ENCODE data around the gene SDK2. TPM values are rescaled to one million over a fixed set of nuclear protein-coding genes. Genes with fewer than 3 reads are reported as not detected.

Gene SDK2
- total and polyA plus RNA-seq, 5 donors from 2014 or later, result 0.02 to 0.59 (median 0.02) TPM; not detected in 2

DNA sequence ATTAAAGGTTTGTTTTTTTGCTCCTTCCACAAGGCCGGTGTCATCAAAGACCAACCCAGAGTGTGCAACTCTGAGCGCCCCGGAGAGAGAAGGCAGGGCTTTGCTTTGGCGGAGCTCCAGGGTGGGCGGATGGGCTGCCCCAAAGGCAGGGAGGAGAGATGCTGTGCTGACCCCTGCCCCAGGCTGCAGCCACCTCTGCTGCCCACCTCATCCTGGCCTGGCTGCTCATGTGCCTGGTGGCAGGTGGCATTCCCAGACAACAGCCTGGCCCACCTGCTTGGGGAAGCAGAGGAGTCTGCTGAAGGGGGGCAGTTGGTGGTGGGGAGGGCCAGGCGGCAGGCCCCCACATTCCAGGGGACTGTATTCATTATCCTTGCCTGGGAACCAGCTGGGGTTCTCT, 122.1 kb downstream of the SDK2 start:
- no peak overlapping the region for H3K27ac ChIP-seq (ENCODE audit: insufficient read depth, low read length, poor library complexity, severe bottlenecking)
- Mint-ChIP-seq H3K27me3 (peaks cover 5% of the 10 kb centered on the region), H3K4me1 (no peaks in the 10 kb centered on the region), H3K4me3 (no peak overlapping the region), H3K27ac (no peak overlapping the region), H3K9me3 (no peaks in the 10 kb centered on the region), H3K36me3 (no peaks in the 10 kb centered on the region)
- no peaks in the 10 kb centered on the region for H3K36me3 ChIP-seq (ENCODE audit: control insufficient read depth, insufficient read depth, low read length)
- H3K4me3 ChIP-seq (ENCODE audit: low read depth, low read length), result no peak overlapping the region
- ATAC-seq (ENCODE audit: low read depth in 2 of 2) (no peak), DNase-seq (no peak)
- H3K9me3 ChIP-seq (ENCODE audit: control insufficient read depth in 2 of 2, low read length in 2 of 2), result no peaks in the 10 kb centered on the region
- no peaks in the 10 kb centered on the region for H3K27me3 ChIP-seq (ENCODE audit: control insufficient read depth, insufficient read depth, low read length)
- H3K4me1 ChIP-seq (ENCODE audit: control insufficient read depth, insufficient read depth, low read length, poor library complexity, severe bottlenecking), result no peaks in the 10 kb centered on the region

DNA sequence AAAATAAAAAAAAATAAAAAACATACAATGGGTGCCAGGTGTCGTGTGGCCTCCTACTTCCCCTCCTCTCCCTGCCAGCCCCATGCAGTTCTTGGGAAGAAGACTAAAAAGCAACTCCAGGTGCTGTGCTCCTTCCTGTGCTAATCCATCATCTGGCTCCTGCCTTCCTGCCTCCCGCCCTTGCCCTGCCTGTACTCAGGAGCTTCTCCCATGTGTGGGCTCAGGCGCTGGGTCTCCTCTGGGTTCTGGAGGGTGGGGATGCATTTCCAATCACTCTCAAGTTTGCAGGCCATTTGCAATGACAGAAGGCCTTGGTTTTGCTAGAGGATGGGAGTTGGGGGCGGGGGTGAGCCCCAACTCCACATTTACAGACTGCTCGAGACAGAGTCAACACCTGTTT, 122.9 kb downstream of the SDK2 start:
- no peaks in the 10 kb centered on the region for H3K27me3 ChIP-seq (ENCODE audit: control insufficient read depth, insufficient read depth, low read length)
- DNase-seq, result no peak
- Mint-ChIP-seq H3K36me3 (no peaks in the 10 kb centered on the region), H3K9me3 (no peaks in the 10 kb centered on the region), H3K4me1 (no peaks in the 10 kb centered on the region), H3K4me3 (no peak overlapping the region), H3K27me3 (no peaks in the 10 kb centered on the region), H3K27ac (peak overlapping the region in 1 of 3 donors; percentile 14)
- no peak for ATAC-seq (ENCODE audit: low read depth in 2 of 2)
- H3K9me3 ChIP-seq (ENCODE audit: control insufficient read depth in 2 of 2, low read length in 2 of 2), result no peaks in the 10 kb centered on the region
- no peak overlapping the region for H3K27ac ChIP-seq (ENCODE audit: insufficient read depth, low read length, poor library complexity, severe bottlenecking)
- no peaks in the 10 kb centered on the region for H3K4me1 ChIP-seq (ENCODE audit: control insufficient read depth, insufficient read depth, low read length, poor library complexity, severe bottlenecking)
- H3K36me3 ChIP-seq (ENCODE audit: control insufficient read depth, insufficient read depth, low read length), result no peaks in the 10 kb centered on the region
- no peak overlapping the region for H3K4me3 ChIP-seq (ENCODE audit: low read depth, low read length)

GRCh38 chr17:73520369-73520761, 123.9 kb downstream of the SDK2 start:
- H3K36me3 ChIP-seq (ENCODE audit: control insufficient read depth, insufficient read depth, low read length), result no peaks in the 10 kb centered on the region
- no peak overlapping the region for H3K4me3 ChIP-seq (ENCODE audit: low read depth, low read length)
- no peak overlapping the region for H3K4me3 Mint-ChIP-seq
- no peaks in the 10 kb centered on the region for H3K36me3 Mint-ChIP-seq
- H3K9me3 Mint-ChIP-seq, result no peaks in the 10 kb centered on the region
- no peak for DNase-seq
- H3K4me1 ChIP-seq (ENCODE audit: control insufficient read depth, insufficient read depth, low read length, poor library complexity, severe bottlenecking), result no peaks in the 10 kb centered on the region
- peak overlapping the region in 1 of 3 donors; percentile 47 for H3K27ac Mint-ChIP-seq
- H3K27me3 Mint-ChIP-seq, result peaks cover 6% of the 10 kb centered on the region
- no peak for ATAC-seq (ENCODE audit: low read depth in 2 of 2)
- no peaks in the 10 kb centered on the region for H3K9me3 ChIP-seq (ENCODE audit: control insufficient read depth in 2 of 2, low read length in 2 of 2)
- H3K27me3 ChIP-seq (ENCODE audit: control insufficient read depth, insufficient read depth, low read length), result no peaks in the 10 kb centered on the region
- H3K27ac ChIP-seq (ENCODE audit: insufficient read depth, low read length, poor library complexity, severe bottlenecking), result no peak overlapping the region
- no peaks in the 10 kb centered on the region for H3K4me1 Mint-ChIP-seq

DNA sequence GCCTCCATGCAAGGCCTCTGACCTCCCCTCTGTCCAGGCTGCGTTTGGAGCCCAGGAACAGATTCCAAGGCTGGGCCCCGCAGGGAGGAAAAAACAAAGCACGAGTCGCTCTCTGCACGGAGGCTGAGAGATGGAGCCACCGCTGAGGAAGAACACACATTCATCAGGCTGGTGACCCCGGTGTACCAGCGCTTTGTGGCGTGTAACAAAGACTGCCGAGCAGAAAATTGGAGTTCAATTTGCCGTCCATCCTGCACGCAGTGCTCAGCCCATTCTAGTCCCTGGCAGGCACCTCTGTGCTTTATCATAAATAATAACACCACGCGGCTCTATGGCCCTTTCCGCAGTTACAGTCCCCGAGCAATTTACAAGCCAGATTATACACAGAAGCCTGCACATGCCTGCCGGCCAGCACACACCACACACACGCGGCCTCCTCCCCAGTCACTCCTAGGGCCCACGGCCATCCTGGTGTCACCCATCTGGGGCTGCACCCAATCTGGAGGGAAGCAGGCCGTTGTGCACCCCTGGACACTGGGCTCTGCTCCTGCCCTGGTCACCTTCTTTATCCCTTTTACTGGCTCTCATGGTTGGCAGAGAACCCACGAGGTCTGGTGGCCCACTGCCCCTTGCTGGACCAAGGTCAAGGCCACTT, 124.4 kb downstream of the SDK2 start:
- H3K27ac ChIP-seq (ENCODE audit: insufficient read depth, low read length, poor library complexity, severe bottlenecking), result no peak overlapping the region
- H3K4me3 ChIP-seq (ENCODE audit: low read depth, low read length), result no peak overlapping the region
- Mint-ChIP-seq H3K27ac (peak overlapping the region in 1 of 3 donors; percentile 47), H3K36me3 (no peaks in the 10 kb centered on the region), H3K4me1 (no peaks in the 10 kb centered on the region), H3K9me3 (no peaks in the 10 kb centered on the region), H3K4me3 (no peak overlapping the region), H3K27me3 (peaks cover 9% of the 10 kb centered on the region)
- H3K27me3 ChIP-seq (ENCODE audit: control insufficient read depth, insufficient read depth, low read length), result no peaks in the 10 kb centered on the region
- no peaks in the 10 kb centered on the region for H3K4me1 ChIP-seq (ENCODE audit: control insufficient read depth, insufficient read depth, low read length, poor library complexity, severe bottlenecking)
- ATAC-seq (ENCODE audit: low read depth in 2 of 2) (no peak), DNase-seq (no peak)
- no peaks in the 10 kb centered on the region for H3K9me3 ChIP-seq (ENCODE audit: control insufficient read depth in 2 of 2, low read length in 2 of 2)
- H3K36me3 ChIP-seq (ENCODE audit: control insufficient read depth, insufficient read depth, low read length), result no peaks in the 10 kb centered on the region

GRCh38 chr17:73519011-73519410, 125.2 kb downstream of the SDK2 start:
- DNase-seq, result no peak
- no peak overlapping the region for H3K27ac Mint-ChIP-seq
- H3K27me3 Mint-ChIP-seq, result peaks cover 9% of the 10 kb centered on the region
- ATAC-seq (ENCODE audit: low read depth in 2 of 2), result no peak
- no peaks in the 10 kb centered on the region for H3K36me3 Mint-ChIP-seq
- H3K4me3 ChIP-seq (ENCODE audit: low read depth, low read length), result no peak overlapping the region
- H3K4me3 Mint-ChIP-seq, result no peak overlapping the region
- no peaks in the 10 kb centered on the region for H3K4me1 ChIP-seq (ENCODE audit: control insufficient read depth, insufficient read depth, low read length, poor library complexity, severe bottlenecking)
- H3K9me3 Mint-ChIP-seq, result no peaks in the 10 kb centered on the region
- no peak overlapping the region for H3K27ac ChIP-seq (ENCODE audit: insufficient read depth, low read length, poor library complexity, severe bottlenecking)
- H3K36me3 ChIP-seq (ENCODE audit: control insufficient read depth, insufficient read depth, low read length), result no peaks in the 10 kb centered on the region
- no peaks in the 10 kb centered on the region for H3K9me3 ChIP-seq (ENCODE audit: control insufficient read depth in 2 of 2, low read length in 2 of 2)
- no peaks in the 10 kb centered on the region for H3K4me1 Mint-ChIP-seq
- no peaks in the 10 kb centered on the region for H3K27me3 ChIP-seq (ENCODE audit: control insufficient read depth, insufficient read depth, low read length)

DNA sequence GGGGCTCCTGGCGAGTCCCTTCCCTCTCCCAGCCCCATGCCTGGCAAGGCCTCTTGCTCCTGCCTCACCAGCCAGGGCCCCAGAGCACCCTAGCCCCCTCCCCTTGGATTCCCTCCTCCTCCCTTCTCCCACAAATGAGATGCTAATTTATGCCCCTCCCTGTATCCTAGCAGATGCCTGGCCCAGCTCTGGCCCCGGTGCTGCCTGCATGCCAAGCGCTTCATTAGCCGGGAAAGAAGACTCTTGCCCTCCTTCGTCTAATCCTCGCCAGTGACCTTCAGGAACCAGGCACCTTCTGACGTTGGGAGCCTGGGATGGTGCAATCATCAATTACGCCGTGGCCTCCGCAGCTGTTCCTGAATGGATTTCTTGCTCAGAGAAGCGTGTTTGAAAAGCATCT, 127.8 kb downstream of the SDK2 start:
- no peaks in the 10 kb centered on the region for H3K9me3 Mint-ChIP-seq
- H3K9me3 ChIP-seq (ENCODE audit: control insufficient read depth in 2 of 2, low read length in 2 of 2), result no peaks in the 10 kb centered on the region
- no peaks in the 10 kb centered on the region for H3K27me3 ChIP-seq (ENCODE audit: control insufficient read depth, insufficient read depth, low read length)
- no peak overlapping the region for H3K27ac ChIP-seq (ENCODE audit: insufficient read depth, low read length, poor library complexity, severe bottlenecking)
- peaks cover 14% of the 10 kb centered on the region for H3K27me3 Mint-ChIP-seq
- no peaks in the 10 kb centered on the region for H3K4me1 Mint-ChIP-seq
- DNase-seq (no peak), ATAC-seq (ENCODE audit: low read depth in 2 of 2) (no peak)
- peak overlapping the region; percentile 20 to 76 (median 70) for H3K27ac Mint-ChIP-seq
- H3K4me1 ChIP-seq (ENCODE audit: control insufficient read depth, insufficient read depth, low read length, poor library complexity, severe bottlenecking), result no peaks in the 10 kb centered on the region
- H3K4me3 Mint-ChIP-seq, result no peak overlapping the region
- no peak overlapping the region for H3K4me3 ChIP-seq (ENCODE audit: low read depth, low read length)
- no peaks in the 10 kb centered on the region for H3K36me3 Mint-ChIP-seq
- no peaks in the 10 kb centered on the region for H3K36me3 ChIP-seq (ENCODE audit: control insufficient read depth, insufficient read depth, low read length)

GRCh38 chr17:73514146-73514863, 129.9 kb downstream of the SDK2 start:
- Mint-ChIP-seq H3K9me3 (no peaks in the 10 kb centered on the region), H3K36me3 (no peaks in the 10 kb centered on the region), H3K4me3 (no peak overlapping the region), H3K27me3 (peaks cover 14% of the 10 kb centered on the region), H3K27ac (no peak overlapping the region), H3K4me1 (no peaks in the 10 kb centered on the region)
- no peak overlapping the region for H3K27ac ChIP-seq (ENCODE audit: insufficient read depth, low read length, poor library complexity, severe bottlenecking)
- ATAC-seq (ENCODE audit: low read depth in 2 of 2), result no peak
- H3K9me3 ChIP-seq (ENCODE audit: control insufficient read depth in 2 of 2, low read length in 2 of 2), result no peaks in the 10 kb centered on the region
- no peak for DNase-seq
- no peak overlapping the region for H3K4me3 ChIP-seq (ENCODE audit: low read depth, low read length)
- H3K36me3 ChIP-seq (ENCODE audit: control insufficient read depth, insufficient read depth, low read length), result no peaks in the 10 kb centered on the region
- H3K4me1 ChIP-seq (ENCODE audit: control insufficient read depth, insufficient read depth, low read length, poor library complexity, severe bottlenecking), result no peaks in the 10 kb centered on the region
- H3K27me3 ChIP-seq (ENCODE audit: control insufficient read depth, insufficient read depth, low read length), result no peaks in the 10 kb centered on the region

GRCh38 chr17:73513426-73513825, 130.8 kb downstream of the SDK2 start:
- ATAC-seq (ENCODE audit: low read depth in 2 of 2), result no peak
- Histone ChIP-seq H3K27ac (ENCODE audit: insufficient read depth, low read length, poor library complexity, severe bottlenecking) (no peak overlapping the region), H3K4me3 (ENCODE audit: low read depth, low read length) (no peak overlapping the region), H3K36me3 (ENCODE audit: control insufficient read depth, insufficient read depth, low read length) (no peaks in the 10 kb centered on the region), H3K4me1 (ENCODE audit: control insufficient read depth, insufficient read depth, low read length, poor library complexity, severe bottlenecking) (no peaks in the 10 kb centered on the region), H3K27me3 (ENCODE audit: control insufficient read depth, insufficient read depth, low read length) (no peaks in the 10 kb centered on the region), H3K9me3 (ENCODE audit: control insufficient read depth in 2 of 2, low read length in 2 of 2) (no peaks in the 10 kb centered on the region)
- no peak overlapping the region for H3K4me3 Mint-ChIP-seq
- H3K9me3 Mint-ChIP-seq, result no peaks in the 10 kb centered on the region
- no peaks in the 10 kb centered on the region for H3K4me1 Mint-ChIP-seq
- H3K27me3 Mint-ChIP-seq, result peaks cover 14% of the 10 kb centered on the region
- H3K36me3 Mint-ChIP-seq, result no peaks in the 10 kb centered on the region
- no peak overlapping the region for H3K27ac Mint-ChIP-seq
- DNase-seq, result no peak
